Measurements from ENCODE around the gene RAP1GAP2. TPM values are rescaled to one million over a fixed set of nuclear protein-coding genes. Genes with fewer than 3 reads are reported as not detected.
A peak's percentile ranks its signal among the peaks of the same experiment; 100 is the strongest.

Gene RAP1GAP2
- polyA plus RNA-seq (2012; ENCODE audit: low read depth, missing spikeins), result 0.69 TPM

GRCh38 chr17:2796164-2797125 lies at the start of gene RAP1GAP2:
RAP1GAP2 (plus strand) TSS chr17:2796438; CDS start chr17:2796528, 90 bp downstream.
- FAIRE-seq (peak; percentile 85), DNase-seq (ENCODE audit: insufficient read length, low spot score) (no peak)
- TF ChIP-seq POU2F2 (IDR thresholded peaks at IDR 0.05; ENCODE audit: low read depth, low read length) (no peak), SPI1 (IDR thresholded peaks at IDR 0.05; ENCODE audit: low read depth, low read length) (no peak), POLR2A (IDR thresholded peaks at IDR 0.05; ENCODE audit: low read depth, low read length) (no peak), PAX5 (IDR thresholded peaks at IDR 0.05; ENCODE audit: insufficient read depth, low read length, severe bottlenecking) (no peak), TAF1 (IDR thresholded peaks at IDR 0.05; ENCODE audit: low read depth, low read length) (no peak)

GRCh38 chr17:2749058-2749783 lies 47.0 kb upstream of the RAP1GAP2 start, which contains the start of gene CCDC92B:
CCDC92B (minus strand) TSS chr17:2749652; CDS start chr17:2735145, 14,507 bp downstream.
- FAIRE-seq, result no peak
- no peak for DNase-seq (ENCODE audit: insufficient read length, low spot score)
- TF ChIP-seq SPI1 (IDR thresholded peaks at IDR 0.05; ENCODE audit: low read depth, low read length), result no peak
- TF ChIP-seq POLR2A (IDR thresholded peaks at IDR 0.05; ENCODE audit: low read depth, low read length), result no peak
- no peak for TF ChIP-seq TAF1 (IDR thresholded peaks at IDR 0.05; ENCODE audit: low read depth, low read length)
- no peak for TF ChIP-seq POLR2AphosphoS5 (IDR thresholded peaks at IDR 0.05; ENCODE audit: low read depth, low read length)
- no peak for TF ChIP-seq POU2F2 (IDR thresholded peaks at IDR 0.05; ENCODE audit: low read depth, low read length)
- no peak for TF ChIP-seq PAX5 (IDR thresholded peaks at IDR 0.05; ENCODE audit: insufficient read depth, low read length, severe bottlenecking)

DNA sequence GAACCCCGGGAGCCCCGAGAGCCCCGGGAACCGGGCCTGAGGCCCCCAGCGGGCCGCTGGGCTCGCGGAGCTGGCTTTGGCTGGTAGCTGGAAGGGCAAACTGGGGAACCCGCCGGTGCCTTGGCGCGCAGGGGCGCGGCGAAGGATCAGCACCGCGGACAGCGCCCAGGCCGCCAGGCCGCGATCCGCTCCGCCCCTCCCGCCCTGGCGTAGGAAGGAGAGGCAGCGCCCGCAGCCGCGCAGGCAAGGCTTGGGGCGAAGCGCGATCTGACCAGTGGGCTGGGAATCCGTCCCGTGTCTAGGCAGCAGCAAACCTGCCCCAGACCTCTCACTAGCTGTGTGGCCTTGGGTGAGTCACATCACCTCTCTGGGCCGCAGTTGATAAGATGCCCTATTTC lies 46.5 kb upstream of the RAP1GAP2 start:
- no peak for TF ChIP-seq POLR2A (IDR thresholded peaks at IDR 0.05; ENCODE audit: low read depth, low read length)
- TF ChIP-seq PAX5 (IDR thresholded peaks at IDR 0.05; ENCODE audit: insufficient read depth, low read length, severe bottlenecking), result no peak
- no peak for TF ChIP-seq TAF1 (IDR thresholded peaks at IDR 0.05; ENCODE audit: low read depth, low read length)
- TF ChIP-seq POU2F2 (IDR thresholded peaks at IDR 0.05; ENCODE audit: low read depth, low read length), result no peak
- no peak for TF ChIP-seq POLR2AphosphoS5 (IDR thresholded peaks at IDR 0.05; ENCODE audit: low read depth, low read length)
- TF ChIP-seq SPI1 (IDR thresholded peaks at IDR 0.05; ENCODE audit: low read depth, low read length), result no peak
- FAIRE-seq (peak; percentile 95), DNase-seq (ENCODE audit: insufficient read length, low spot score) (peak; percentile 94)

GRCh38 chr17:2750721-2751120 lies 45.5 kb upstream of the RAP1GAP2 start:
- TF ChIP-seq POU2F2 (IDR thresholded peaks at IDR 0.05; ENCODE audit: low read depth, low read length), result no peak
- no peak for TF ChIP-seq POLR2A (IDR thresholded peaks at IDR 0.05; ENCODE audit: low read depth, low read length)
- no peak for TF ChIP-seq PAX5 (IDR thresholded peaks at IDR 0.05; ENCODE audit: insufficient read depth, low read length, severe bottlenecking)
- DNase-seq (ENCODE audit: insufficient read length, low spot score) (no peak), FAIRE-seq (no peak)

GRCh38 chr17:2751491-2751890 lies 44.7 kb upstream of the RAP1GAP2 start:
- TF ChIP-seq PAX5 (IDR thresholded peaks at IDR 0.05; ENCODE audit: insufficient read depth, low read length, severe bottlenecking) (no peak), POU2F2 (IDR thresholded peaks at IDR 0.05; ENCODE audit: low read depth, low read length) (no peak), POLR2A (IDR thresholded peaks at IDR 0.05; ENCODE audit: low read depth, low read length) (no peak), POLR2AphosphoS5 (IDR thresholded peaks at IDR 0.05; ENCODE audit: low read depth, low read length) (no peak), SPI1 (IDR thresholded peaks at IDR 0.05; ENCODE audit: low read depth, low read length) (no peak), TAF1 (IDR thresholded peaks at IDR 0.05; ENCODE audit: low read depth, low read length) (no peak)
- FAIRE-seq, result no peak
- DNase-seq (ENCODE audit: insufficient read length, low spot score), result no peak

DNA sequence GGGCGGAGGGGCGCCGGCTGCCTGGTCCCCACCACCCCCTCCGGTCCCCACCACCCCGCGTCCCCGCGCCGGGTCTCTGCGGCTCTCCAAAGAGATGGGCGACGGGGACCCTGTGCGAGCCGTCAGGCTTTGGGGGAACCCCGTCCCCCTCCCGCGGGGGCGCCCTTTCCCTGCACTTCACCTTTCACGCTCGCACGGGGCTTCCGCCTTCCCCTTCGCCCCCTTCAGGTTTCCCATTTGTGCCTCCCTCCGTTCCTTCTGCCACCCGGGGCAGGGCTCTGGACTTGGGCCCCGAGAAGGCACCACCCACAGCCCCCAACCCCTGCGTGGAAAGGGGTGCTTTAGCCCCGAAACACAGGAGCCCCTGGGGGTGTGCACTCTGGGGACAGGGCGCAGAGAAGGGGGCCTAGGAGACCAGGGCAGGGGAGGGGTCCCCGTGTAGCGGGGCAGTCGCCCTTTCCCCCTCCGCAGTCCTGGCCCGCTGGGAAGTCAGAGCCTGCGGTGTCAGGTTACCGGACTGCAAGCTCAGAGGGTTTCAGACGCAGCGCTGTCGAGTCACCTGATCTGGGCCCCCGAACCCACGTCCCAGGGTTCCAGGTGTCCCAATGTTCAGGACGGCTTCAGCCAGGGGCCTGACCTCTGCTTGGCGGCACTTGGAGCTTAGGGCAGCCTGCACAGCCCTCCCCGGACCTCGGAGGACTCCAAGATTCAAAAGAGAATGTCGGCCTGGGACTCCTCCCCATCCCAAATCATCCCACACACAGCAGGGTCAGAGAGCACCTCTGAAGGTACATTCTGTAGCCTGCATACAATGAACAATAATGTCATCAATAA lies 40.1 kb upstream of the RAP1GAP2 start:
- DNase-seq (ENCODE audit: insufficient read length, low spot score) (no peak), FAIRE-seq (no peak)
- TF ChIP-seq POLR2AphosphoS5 (IDR thresholded peaks at IDR 0.05; ENCODE audit: low read depth, low read length) (no peak), PAX5 (IDR thresholded peaks at IDR 0.05; ENCODE audit: insufficient read depth, low read length, severe bottlenecking) (no peak), SPI1 (IDR thresholded peaks at IDR 0.05; ENCODE audit: low read depth, low read length) (no peak), POLR2A (IDR thresholded peaks at IDR 0.05; ENCODE audit: low read depth, low read length) (no peak)

DNA sequence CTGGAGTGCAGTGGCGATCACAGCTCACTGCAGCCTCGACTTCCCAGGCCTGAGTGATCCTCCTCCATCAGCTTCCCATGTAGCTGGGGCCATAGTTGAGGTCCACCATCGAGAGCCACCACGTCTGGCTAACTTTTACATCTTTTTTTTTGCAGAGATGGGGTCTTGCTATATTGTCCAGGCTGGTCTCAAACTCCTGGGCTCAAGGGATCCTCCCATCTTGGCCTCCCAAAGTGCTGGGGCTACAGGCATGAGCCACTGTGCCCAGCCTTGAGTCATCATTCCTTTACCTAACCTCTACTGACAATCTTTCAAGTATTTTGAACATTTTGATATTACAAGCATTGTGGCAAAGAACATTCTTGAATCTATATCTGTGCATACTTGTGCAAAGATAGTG lies 37.4 kb upstream of the RAP1GAP2 start:
- no peak for FAIRE-seq
- no peak for TF ChIP-seq TAF1 (IDR thresholded peaks at IDR 0.05; ENCODE audit: low read depth, low read length)
- TF ChIP-seq POU2F2 (IDR thresholded peaks at IDR 0.05; ENCODE audit: low read depth, low read length), result no peak
- TF ChIP-seq SPI1 (IDR thresholded peaks at IDR 0.05; ENCODE audit: low read depth, low read length), result no peak
- TF ChIP-seq PAX5 (IDR thresholded peaks at IDR 0.05; ENCODE audit: insufficient read depth, low read length, severe bottlenecking), result no peak
- no peak for DNase-seq (ENCODE audit: insufficient read length, low spot score)

- no peak for TF ChIP-seq POLR2A (IDR thresholded peaks at IDR 0.05; ENCODE audit: low read depth, low read length)
- TF ChIP-seq POU2F2 (IDR thresholded peaks at IDR 0.05; ENCODE audit: low read depth, low read length), result no peak
- TF ChIP-seq TAF1 (IDR thresholded peaks at IDR 0.05; ENCODE audit: low read depth, low read length), result no peak
- TF ChIP-seq PAX5 (IDR thresholded peaks at IDR 0.05; ENCODE audit: insufficient read depth, low read length, severe bottlenecking), result no peak
- TF ChIP-seq POLR2AphosphoS5 (IDR thresholded peaks at IDR 0.05; ENCODE audit: low read depth, low read length), result no peak
- TF ChIP-seq SPI1 (IDR thresholded peaks at IDR 0.05; ENCODE audit: low read depth, low read length), result no peak
- FAIRE-seq (no peak), DNase-seq (ENCODE audit: insufficient read length, low spot score) (no peak)
These were observed 26.1 kb upstream of the RAP1GAP2 start for GRCh38 chr17:2770129-2770528.

DNA sequence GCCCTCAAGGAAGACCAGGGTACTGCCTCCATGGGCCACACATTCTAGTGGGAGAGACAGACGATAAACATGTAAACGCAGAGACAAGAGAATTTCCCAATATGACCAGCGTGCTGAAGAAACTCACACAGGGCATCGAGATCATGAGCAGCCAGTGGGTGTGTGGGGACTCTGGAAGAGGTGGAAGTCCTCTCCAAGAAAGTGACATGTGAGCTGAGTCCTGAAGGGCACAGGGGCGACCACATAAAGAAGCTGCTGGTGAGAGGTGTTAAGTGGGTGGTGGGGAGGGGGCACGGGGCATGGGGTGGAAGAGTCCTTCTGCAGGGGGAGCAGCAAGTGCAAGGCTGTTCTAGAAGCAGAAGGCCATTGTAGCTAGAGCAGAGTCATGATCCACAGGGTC lies 21.0 kb upstream of the RAP1GAP2 start:
- no peak for DNase-seq (ENCODE audit: insufficient read length, low spot score)
- TF ChIP-seq PAX5 (IDR thresholded peaks at IDR 0.05; ENCODE audit: insufficient read depth, low read length, severe bottlenecking) (no peak), POLR2AphosphoS5 (IDR thresholded peaks at IDR 0.05; ENCODE audit: low read depth, low read length) (no peak), POLR2A (IDR thresholded peaks at IDR 0.05; ENCODE audit: low read depth, low read length) (no peak), POU2F2 (IDR thresholded peaks at IDR 0.05; ENCODE audit: low read depth, low read length) (no peak), TAF1 (IDR thresholded peaks at IDR 0.05; ENCODE audit: low read depth, low read length) (no peak), SPI1 (IDR thresholded peaks at IDR 0.05; ENCODE audit: low read depth, low read length) (no peak)
- FAIRE-seq, result no peak
